Endodermal cell (in vitro differentiated cells): ENCODE results near the gene DIPK1A. TPM values are rescaled to one million over a fixed set of nuclear protein-coding genes. Genes with fewer than 3 reads are reported as not detected.

Experiments used
- DNase-seq: peaks from one replicate; pipeline ENCODE4 v3.0.0-alpha.2; 2017
- H3K27ac ChIP-seq: 2 replicates; pipeline ENCODE4 v1.5.1; 2013; ENCODE audit warnings: mild to moderate bottlenecking, low read depth, low read length, moderate library complexity
- H3K27me3 ChIP-seq: 2 replicates; pipeline ENCODE4 v1.6.1; 2013; ENCODE audit warnings: mild to moderate bottlenecking, low read length, moderate library complexity; ENCODE audit not compliant: insufficient read depth, control insufficient read depth, poor library complexity, severe bottlenecking
- H3K36me3 ChIP-seq: 2 replicates; pipeline ENCODE4 v1.7.0; 2013; ENCODE audit warnings: mild to moderate bottlenecking, low read length, moderate library complexity; ENCODE audit not compliant: control insufficient read depth, insufficient read depth
- H3K4me1 ChIP-seq: one replicate; pipeline ENCODE4 v1.7.0; 2013; ENCODE audit warnings: low read length; ENCODE audit not compliant: control insufficient read depth, insufficient read depth
- H3K4me3 ChIP-seq: 2 replicates; pipeline ENCODE4 v1.5.1; 2013; ENCODE audit warnings: mild to moderate bottlenecking, low read length, moderate library complexity
- H3K9ac ChIP-seq: 2 replicates; pipeline ENCODE4 v1.6.1; 2013; ENCODE audit warnings: mild to moderate bottlenecking, low read length, moderate library complexity; ENCODE audit not compliant: poor library complexity, severe bottlenecking; ENCODE audit errors: extremely low read depth
- H3K9me3 ChIP-seq: 2 replicates; pipeline ENCODE4 v1.6.1; 2013; ENCODE audit warnings: mild to moderate bottlenecking, low read length, moderate library complexity; ENCODE audit not compliant: control insufficient read depth
- H3K27ac Mint-ChIP-seq: 2 replicates; pipeline ENCODE4 v1.8.0; 2020; ENCODE audit warnings: mixed read lengths
- H3K27me3 Mint-ChIP-seq: 2 replicates; pipeline ENCODE4 v1.8.0; 2021; ENCODE audit warnings: mild to moderate bottlenecking, mixed read lengths; ENCODE audit not compliant: insufficient read depth
- H3K36me3 Mint-ChIP-seq: 2 replicates; pipeline ENCODE4 v1.8.0; 2020; ENCODE audit warnings: low read depth, mixed read lengths
- H3K4me1 Mint-ChIP-seq: 2 replicates; pipeline ENCODE4 v1.8.0; 2020; ENCODE audit warnings: mixed read lengths
- H3K4me3 Mint-ChIP-seq: 2 replicates; pipeline ENCODE4 v1.8.0; 2020; ENCODE audit warnings: mild to moderate bottlenecking, moderate library complexity, mixed read lengths
- H3K9me3 Mint-ChIP-seq: 2 replicates; pipeline ENCODE4 v1.8.0; 2020; ENCODE audit warnings: mild to moderate bottlenecking, mixed read lengths
- WGBS, 2 experiments: methylation state at CpG; one replicate each; pipeline versions ENCODE4 v1.1.5 to v1.1.7; 2013; ENCODE audit warnings: missing lambda C conversion rate in 2 of 2, mixed read lengths in 1 of 2; ENCODE audit not compliant: insufficient coverage in 1 of 2, insufficient read length in 1 of 2; 5-methylcytosine and 5-hydroxymethylcytosine counted together
- total RNA-seq, 2 donors: library from RNA; stranded (reverse); fragmentation: NEBNext Ultra II Directional in 1 of 2; extraction: Animal tissue kit (Norgen Biotek cat#: 25700) in 1 of 2; gene quantifications; 2 replicates in 1 of 2; 3 replicates in 1 of 2; pipeline ENCODE4 v1.2.1, GENCODE V29; 2021
- TF ChIP-seq, protein P1 (sequence below): fragments of 200-600 bp; sonication (generic); conservative IDR thresholded peaks from 2 replicates; pipeline ENCODE4 v1.5.0; 2021; ENCODE audit warnings: antibody characterized with exemption, mild to moderate bottlenecking

Gene DIPK1A
- total RNA-seq, 2 donors from 2014 or later, result 4.0 to 6.6 TPM

DNA sequence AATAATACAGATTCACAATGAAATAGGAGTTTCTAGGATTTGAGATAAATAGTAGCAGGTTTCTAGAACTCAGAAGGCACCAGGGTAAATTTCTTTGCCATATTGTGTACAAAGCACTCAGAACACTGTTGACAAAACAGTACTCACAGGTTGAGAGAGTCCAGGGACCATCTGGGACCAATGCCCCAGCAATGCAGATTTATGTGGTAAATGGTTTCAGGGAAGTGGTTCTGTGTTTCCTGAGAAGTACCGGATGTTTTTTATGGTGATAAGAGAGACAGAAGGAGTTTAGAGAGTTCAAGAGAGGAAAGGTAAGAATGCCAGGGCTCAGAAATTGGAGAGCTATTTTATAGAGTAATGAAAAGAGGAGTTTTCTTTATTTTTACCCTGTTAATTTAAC is 29.6 kb upstream of the DIPK1A start:
- DNase-seq, result no peak
- H3K27ac ChIP-seq, result no peak overlapping the region
- 90% methylated on average over 1 of the region's 1 CpG; no CpG with 5 or more reads in 1 of the 2 experiments for WGBS, 2 experiments
- Mint-ChIP-seq H3K9me3 (no peaks in the 10 kb centered on the region), H3K36me3 (no peaks in the 10 kb centered on the region), H3K27ac (no peak overlapping the region), H3K27me3 (peaks cover 1% of the 10 kb centered on the region), H3K4me3 (no peak overlapping the region), H3K4me1 (peaks cover 4% of the 10 kb centered on the region)
- no peaks in the 10 kb centered on the region for H3K4me1 ChIP-seq
- H3K4me3 ChIP-seq, result no peak overlapping the region
- TF ChIP-seq, protein P1, sequence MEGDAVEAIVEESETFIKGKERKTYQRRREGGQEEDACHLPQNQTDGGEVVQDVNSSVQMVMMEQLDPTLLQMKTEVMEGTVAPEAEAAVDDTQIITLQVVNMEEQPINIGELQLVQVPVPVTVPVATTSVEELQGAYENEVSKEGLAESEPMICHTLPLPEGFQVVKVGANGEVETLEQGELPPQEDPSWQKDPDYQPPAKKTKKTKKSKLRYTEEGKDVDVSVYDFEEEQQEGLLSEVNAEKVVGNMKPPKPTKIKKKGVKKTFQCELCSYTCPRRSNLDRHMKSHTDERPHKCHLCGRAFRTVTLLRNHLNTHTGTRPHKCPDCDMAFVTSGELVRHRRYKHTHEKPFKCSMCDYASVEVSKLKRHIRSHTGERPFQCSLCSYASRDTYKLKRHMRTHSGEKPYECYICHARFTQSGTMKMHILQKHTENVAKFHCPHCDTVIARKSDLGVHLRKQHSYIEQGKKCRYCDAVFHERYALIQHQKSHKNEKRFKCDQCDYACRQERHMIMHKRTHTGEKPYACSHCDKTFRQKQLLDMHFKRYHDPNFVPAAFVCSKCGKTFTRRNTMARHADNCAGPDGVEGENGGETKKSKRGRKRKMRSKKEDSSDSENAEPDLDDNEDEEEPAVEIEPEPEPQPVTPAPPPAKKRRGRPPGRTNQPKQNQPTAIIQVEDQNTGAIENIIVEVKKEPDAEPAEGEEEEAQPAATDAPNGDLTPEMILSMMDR, result no peak
- no peaks in the 10 kb centered on the region for H3K9me3 ChIP-seq
- no peaks in the 10 kb centered on the region for H3K27me3 ChIP-seq
- no peaks in the 10 kb centered on the region for H3K36me3 ChIP-seq
- no peak overlapping the region for H3K9ac ChIP-seq

DNA sequence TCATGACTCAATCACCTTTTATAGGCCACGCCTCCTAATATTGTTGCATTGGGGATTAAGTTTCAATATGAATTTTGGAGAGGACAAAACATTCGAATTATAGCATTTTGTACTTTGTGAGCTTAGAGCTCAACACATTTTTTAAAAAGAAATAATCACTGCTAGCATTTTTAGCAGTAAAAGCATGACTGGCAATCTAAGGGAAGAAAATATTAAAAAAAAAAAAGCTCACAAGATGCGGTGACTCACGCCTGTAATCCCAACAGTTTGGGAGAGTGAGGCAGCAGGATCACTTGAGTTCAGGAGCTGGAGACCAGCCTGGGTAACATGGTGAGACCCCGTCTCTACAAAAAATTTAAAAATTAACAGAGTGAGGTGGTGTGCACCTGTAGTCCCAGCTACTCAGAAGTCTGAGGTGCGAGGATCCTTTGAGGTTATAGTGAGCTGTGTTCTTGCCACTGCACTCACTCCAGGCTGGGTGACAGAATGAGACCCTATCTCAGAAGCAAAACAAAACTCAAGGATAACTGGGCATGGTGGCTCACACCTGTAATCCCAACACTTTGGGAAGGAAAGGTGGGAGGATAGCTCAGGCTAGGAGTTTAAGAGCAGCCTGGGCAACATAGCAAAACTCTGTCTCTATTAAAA is 28.8 kb upstream of the DIPK1A start:
- Histone ChIP-seq H3K36me3 (no peaks in the 10 kb centered on the region), H3K27ac (no peak overlapping the region), H3K9ac (no peak overlapping the region), H3K27me3 (no peaks in the 10 kb centered on the region), H3K9me3 (no peaks in the 10 kb centered on the region), H3K4me1 (no peaks in the 10 kb centered on the region), H3K4me3 (no peak overlapping the region)
- H3K4me1 Mint-ChIP-seq, result no peaks in the 10 kb centered on the region
- no peak for DNase-seq
- H3K36me3 Mint-ChIP-seq, result no peaks in the 10 kb centered on the region
- TF ChIP-seq, protein P1, result no peak
- no peak overlapping the region for H3K4me3 Mint-ChIP-seq
- WGBS, 2 experiments, result 93 to 95% methylated on average over 4 to 6 of the region's 6 CpGs
- H3K27me3 Mint-ChIP-seq, result peaks cover 2% of the 10 kb centered on the region
- no peaks in the 10 kb centered on the region for H3K9me3 Mint-ChIP-seq
- no peak overlapping the region for H3K27ac Mint-ChIP-seq

DNA sequence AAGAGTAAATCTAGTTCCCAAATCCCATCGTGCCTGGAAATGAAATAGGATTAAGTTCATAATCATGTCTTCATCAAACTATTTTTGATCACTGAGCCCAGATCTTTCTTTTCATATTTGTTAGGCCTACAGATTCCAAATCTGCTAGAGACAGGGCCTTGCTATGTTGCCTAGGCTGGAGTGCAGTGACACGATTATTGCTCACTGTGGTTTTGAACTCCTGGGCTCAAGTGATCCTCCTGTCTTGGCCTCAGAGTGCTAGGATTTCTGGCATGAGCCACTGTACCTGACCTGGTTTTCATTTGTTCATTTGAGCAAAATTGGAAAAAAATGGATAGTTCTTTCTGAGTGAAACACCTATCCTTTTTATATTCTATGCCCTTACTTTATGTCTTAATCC is 28.0 kb upstream of the DIPK1A start:
- Mint-ChIP-seq H3K36me3 (no peaks in the 10 kb centered on the region), H3K27me3 (peaks cover 2% of the 10 kb centered on the region), H3K4me1 (no peaks in the 10 kb centered on the region), H3K27ac (no peak overlapping the region), H3K4me3 (no peak overlapping the region), H3K9me3 (no peaks in the 10 kb centered on the region)
- H3K4me1 ChIP-seq, result no peaks in the 10 kb centered on the region
- no peak for DNase-seq
- no peak overlapping the region for H3K9ac ChIP-seq
- H3K27ac ChIP-seq, result no peak overlapping the region
- no peaks in the 10 kb centered on the region for H3K9me3 ChIP-seq
- WGBS, 2 experiments, result 74 to 80% methylated on average over 2 of the region's 2 CpGs
- H3K36me3 ChIP-seq, result no peaks in the 10 kb centered on the region
- no peak overlapping the region for H3K4me3 ChIP-seq
- TF ChIP-seq, protein P1, result no peak
- H3K27me3 ChIP-seq, result no peaks in the 10 kb centered on the region
